B cell (primary cell): ENCODE measurements around the gene OR2Y1. TPM values are rescaled to one million over a fixed set of nuclear protein-coding genes. Genes with fewer than 3 reads are reported as not detected.

ENCODE experiments used
- ATAC-seq: fragments of 200-7000 bp; cut with Tn5 transposase; one replicate; pipeline ENCODE4 v1.10.0; 2021; ENCODE audit warnings: low read depth, mild to moderate bottlenecking, moderate number of reproducible peaks, moderate library complexity
- CTCF ChIA-PET: fragments of 350-600 bp; sonication (Branson Sonifier 250); formaldehyde crosslinking; loops from one replicate; lab custom pipeline; 2021; ENCODE audit warnings: antibody characterized with exemption, inconsistent platforms; lab: Charles Lee
- POLR2A ChIA-PET: fragments of 350-600 bp; sonication (Branson Sonifier 250); formaldehyde crosslinking; loops from one replicate; lab custom pipeline; 2021; ENCODE audit warnings: antibody characterized with exemption; lab: Charles Lee
- DNase-seq: peaks from one replicate; pipeline ENCODE4 v3.0.0; 2013
- H2AFZ ChIP-seq: 2 replicates; pipeline ENCODE4 v1.6.1; 2012; ENCODE audit warnings: mild to moderate bottlenecking, low read depth, low read length; ENCODE audit not compliant: insufficient read depth, poor library complexity, severe bottlenecking
- H3K27ac ChIP-seq, 2 donors: 1 replicate in 1 of 2; 2 replicates in 1 of 2; pipeline ENCODE4 v1.5.1; 2012 to 2013; ENCODE audit warnings: low read length in 2 of 2, mild to moderate bottlenecking in 2 of 2, moderate library complexity in 1 of 2
- H3K27me3 ChIP-seq, 4 experiments: fragments of 200-600 bp in 1 of 4; sonication (generic) in 1 of 4; replicated peaks in 1 of 4; 1 replicate in 2 of 4; 2 replicates in 2 of 4; pipeline versions ENCODE4 v1.6.1 to v1.7.0; 2013 to 2016; ENCODE audit warnings: low read length in 3 of 4, mild to moderate bottlenecking in 2 of 4, mixed read lengths in 1 of 4, moderate library complexity in 1 of 4; ENCODE audit not compliant: insufficient read depth in 4 of 4, control insufficient read depth in 3 of 4; ENCODE audit errors: control extremely low read depth in 1 of 4
- H3K36me3 ChIP-seq, 2 experiments: replicated peaks in 1 of 2; 1 replicate in 1 of 2; 2 replicates in 1 of 2; pipeline versions ENCODE4 v1.6.1 to v1.7.1; 2013; ENCODE audit warnings: low read length in 1 of 2; ENCODE audit not compliant: insufficient read depth in 2 of 2, control insufficient read depth in 1 of 2; ENCODE audit errors: control extremely low read depth in 1 of 2, extremely low read depth in 1 of 2
- H3K4me1 ChIP-seq, 2 donors: fragments of 200-600 bp in 1 of 2; sonication (generic) in 1 of 2; 1 replicate in 1 of 2; 2 replicates in 1 of 2; pipeline versions ENCODE4 v1.5.1 to v1.6.1; 2013 to 2017; ENCODE audit warnings: low read length in 2 of 2; ENCODE audit not compliant: control insufficient read depth in 2 of 2, insufficient read depth in 2 of 2
- H3K4me2 ChIP-seq: replicated peaks from 2 replicates; pipeline ENCODE3; 2012; ENCODE audit warnings: mild to moderate bottlenecking, low read depth, low read length; ENCODE audit not compliant: poor library complexity, severe bottlenecking
- H3K4me3 ChIP-seq, 5 experiments: fragments of 200-600 bp in 1 of 5; sonication (generic) in 1 of 5; 1 replicate in 3 of 5; 2 replicates in 2 of 5; pipeline versions ENCODE4 v1.5.1 to v1.7.0; 2011 to 2016; ENCODE audit warnings: low read length in 4 of 5, mild to moderate bottlenecking in 4 of 5, low read depth in 2 of 5, control low read depth in 1 of 5, moderate library complexity in 1 of 5; ENCODE audit not compliant: insufficient read depth in 1 of 5; ENCODE audit errors: control extremely low read depth in 1 of 5, extremely low read depth in 1 of 5
- H3K79me2 ChIP-seq: fragments of 200-600 bp; sonication (generic); one replicate; pipeline ENCODE4 v1.6.0; 2016; ENCODE audit warnings: low read length; ENCODE audit not compliant: control insufficient read depth, insufficient read depth
- H3K9ac ChIP-seq: fragments of 200-600 bp; sonication (generic); 2 replicates; pipeline ENCODE4 v1.6.1; 2017; ENCODE audit warnings: mild to moderate bottlenecking, low read length, moderate library complexity
- H3K9me3 ChIP-seq, 3 donors: one replicate each; pipeline versions ENCODE4 v1.6.1 to v1.7.1; 2013; ENCODE audit warnings: low read length in 2 of 3; ENCODE audit not compliant: control insufficient read depth in 2 of 3, insufficient read depth in 1 of 3; ENCODE audit errors: control extremely low read depth in 1 of 3
- H4K20me1 ChIP-seq: 2 replicates; pipeline ENCODE4 v1.6.0; 2012; ENCODE audit warnings: mild to moderate bottlenecking, low read length; ENCODE audit not compliant: insufficient read depth, control insufficient read depth, poor library complexity, severe bottlenecking
- H3K27ac Mint-ChIP-seq: one replicate; pipeline ENCODE4 v1.8.0; 2021; ENCODE audit warnings: mixed read lengths
- H3K27me3 Mint-ChIP-seq: one replicate; pipeline ENCODE4 v1.8.0; 2021; ENCODE audit warnings: mixed read lengths
- H3K4me1 Mint-ChIP-seq: one replicate; pipeline ENCODE4 v1.8.0; 2021; ENCODE audit warnings: mixed read lengths
- H3K4me3 Mint-ChIP-seq: one replicate; pipeline ENCODE4 v1.8.0; 2021; ENCODE audit warnings: mixed read lengths
- H3K9me3 Mint-ChIP-seq: one replicate; pipeline ENCODE4 v1.8.0; 2022; ENCODE audit warnings: mixed read lengths; ENCODE audit not compliant: insufficient read depth
- CTCF ChIP-seq: fragments of 200-600 bp; IDR thresholded peaks from one replicate; pipeline ENCODE4 v1.8.0; 2022; ENCODE audit warnings: antibody characterized with exemption, mild to moderate bottlenecking
- EZH2 ChIP-seq: IDR thresholded peaks from 2 replicates; pipeline ENCODE4 v1.6.1; 2012; ENCODE audit warnings: borderline replicate concordance, low read depth, mild to moderate bottlenecking, moderate library complexity, low read length; ENCODE audit not compliant: insufficient read depth, poor library complexity, severe bottlenecking
- WGBS: methylation state at CpG from one replicate; pipeline ENCODE4 v1.1.5; 2013; ENCODE audit warnings: missing lambda C conversion rate; ENCODE audit not compliant: insufficient coverage; 5-methylcytosine and 5-hydroxymethylcytosine counted together
- intact Hi-C: fragments of 100-400 bp; cut with micrococcal nuclease; formaldehyde crosslinking; loops from one replicate; pipeline ENCODE4 v1.10.0; 2022
- polyA plus RNA-seq: library from polyadenylated mRNA; depleted of rRNA; stranded (reverse); fragments of >200 nt; gene quantifications from 2 replicates; pipeline ENCODE4 v1.2.3, GENCODE V29; 2012
- total RNA-seq, 2 donors: library from RNA; stranded (reverse); fragments of 120-200 nt in 1 of 2; gene quantifications; 1 replicate in 1 of 2; 2 replicates in 1 of 2; pipeline versions ENCODE4 v1.2.3 to v1.2.4, GENCODE V29; 2013 to 2022

The OR2Y1 gene
- total and polyA plus RNA-seq, 2 donors (not counting 1 experiment from before 2014, with no cell fraction given) = not detected

GRCh38 chr5:180691046-180691445, 48.8 kb downstream of the OR2Y1 start:
- Histone ChIP-seq H3K27me3 (peaks cover 0 to 3% (median 0%) of the 10 kb centered on the region in 4 experiments), H3K36me3 (no peaks in the 10 kb centered on the region), H3K9me3 (peaks cover 0 to 3% (median 0%) of the 10 kb centered on the region in 3 donors), H3K9ac (no peak overlapping the region), H3K27ac (no peak overlapping the region), H3K4me2 (no peak overlapping the region), H3K79me2 (no peaks in the 10 kb centered on the region), H3K4me1 (no peaks in the 10 kb centered on the region), H2AFZ (no peak overlapping the region), H4K20me1 (no peaks in the 10 kb centered on the region), H3K4me3 (no peak overlapping the region)
- ATAC-seq (no peak), DNase-seq (no peak)
- TF ChIP-seq EZH2 (no peak), CTCF (no peak)
- ChIA-PET POLR2A (no interaction called here), CTCF (no interaction called here)
- Mint-ChIP-seq H3K9me3 (no peaks in the 10 kb centered on the region), H3K27me3 (peaks cover 26% of the 10 kb centered on the region), H3K4me3 (no peak overlapping the region), H3K4me1 (no peaks in the 10 kb centered on the region), H3K27ac (no peak overlapping the region)
- WGBS = 94% methylated on average over 6 of the region's 6 CpGs
- intact Hi-C loops = no loop called here

DNA sequence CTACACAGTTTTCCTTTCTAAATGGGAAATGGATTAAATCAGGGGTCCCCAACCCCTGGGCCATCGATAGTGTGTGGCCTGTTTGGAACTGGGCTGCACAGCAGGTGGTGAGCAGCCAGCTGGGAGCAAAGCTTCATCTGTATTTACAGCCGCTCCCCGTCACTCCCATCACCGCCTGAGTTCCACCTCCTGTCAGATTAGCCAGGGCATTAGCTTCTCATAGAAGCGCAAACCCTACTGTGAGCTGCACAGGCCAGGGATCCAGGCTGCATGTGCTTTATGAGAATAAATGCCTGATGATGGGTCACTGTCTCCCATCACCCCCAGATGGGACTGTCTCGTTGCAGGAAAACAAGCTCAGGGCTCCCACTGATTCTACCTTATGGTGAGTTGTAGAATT, 49.3 kb downstream of the OR2Y1 start:
- no peak overlapping the region for H3K4me2 ChIP-seq
- TF ChIP-seq CTCF (no peak), EZH2 (no peak)
- no peak overlapping the region for H3K9ac ChIP-seq
- no peaks in the 10 kb centered on the region for H3K9me3 ChIP-seq
- peaks cover 31% of the 10 kb centered on the region for H3K27me3 Mint-ChIP-seq
- H3K9me3 Mint-ChIP-seq = no peaks in the 10 kb centered on the region
- intact Hi-C loops = no loop called here
- no peak overlapping the region for H3K4me3 Mint-ChIP-seq
- H3K79me2 ChIP-seq = no peaks in the 10 kb centered on the region
- DNase-seq = no peak
- H3K4me1 ChIP-seq = no peaks in the 10 kb centered on the region
- no peaks in the 10 kb centered on the region for H3K4me1 Mint-ChIP-seq
- WGBS = 95% methylated on average over 5 of the region's 6 CpGs
- no peak overlapping the region for H3K27ac ChIP-seq
- no peak for ATAC-seq
- H3K27ac Mint-ChIP-seq = no peak overlapping the region
- CTCF ChIA-PET = no interaction called here
- POLR2A ChIA-PET = no interaction called here
- no peaks in the 10 kb centered on the region for H4K20me1 ChIP-seq
- no peaks in the 10 kb centered on the region for H3K36me3 ChIP-seq
- H2AFZ ChIP-seq = no peak overlapping the region
- H3K4me3 ChIP-seq = no peak overlapping the region
- peaks cover 0 to 3% (median 0%) of the 10 kb centered on the region in 4 experiments for H3K27me3 ChIP-seq
